MM.1S (cell line): Measurements from ENCODE around the gene RPS21.

ENCODE experiments used
- DNase-seq: peaks from one replicate; pipeline ENCODE4 v3.0.0-alpha.2; 2015
- H2AFZ ChIP-seq: fragments of 300-600 bp; sonication (generic); 2 replicates; pipeline ENCODE4 v1.6.0; 2016; ENCODE audit warnings: antibody characterized with exemption, low read length
- H3F3A ChIP-seq: fragments of 300-600 bp; sonication (generic); 2 replicates; pipeline ENCODE4 v1.6.1; 2016; ENCODE audit warnings: mild to moderate bottlenecking, antibody characterized with exemption, low read length, moderate library complexity, mixed read lengths; ENCODE audit not compliant: insufficient read depth
- H3K27ac ChIP-seq: fragments of 300-600 bp; sonication (generic); 2 replicates; pipeline ENCODE4 v1.5.1; 2016; ENCODE audit warnings: mild to moderate bottlenecking, low read length
- H3K27me3 ChIP-seq: fragments of 300-600 bp; sonication (generic); replicated peaks from 2 replicates; pipeline ENCODE4 v1.6.0; 2016; ENCODE audit warnings: low read length; ENCODE audit not compliant: insufficient read depth
- H3K36me3 ChIP-seq: fragments of 300-600 bp; sonication (generic); replicated peaks from 2 replicates; pipeline ENCODE4 v1.6.1; 2016; ENCODE audit warnings: mild to moderate bottlenecking, low read length, mixed read lengths; ENCODE audit not compliant: insufficient read depth
- H3K4me1 ChIP-seq: fragments of 300-600 bp; sonication (generic); 2 replicates; pipeline ENCODE4 v1.6.1; 2016; ENCODE audit warnings: low read length, mixed read lengths
- H3K4me2 ChIP-seq: fragments of 300-600 bp; sonication (generic); 2 replicates; pipeline ENCODE4 v1.6.0; 2016; ENCODE audit warnings: low read depth, low read length
- H3K4me3 ChIP-seq: fragments of 300-600 bp; sonication (generic); 2 replicates; pipeline ENCODE4 v1.5.1; 2016; ENCODE audit warnings: low read length, mixed read lengths
- H3K79me2 ChIP-seq: fragments of 300-600 bp; sonication (generic); 2 replicates; pipeline ENCODE4 v1.6.1; 2016; ENCODE audit warnings: mixed run types, low read length, mixed read lengths
- H3K9ac ChIP-seq: fragments of 300-600 bp; sonication (generic); 2 replicates; pipeline ENCODE4 v1.6.1; 2016; ENCODE audit warnings: low read length, mixed read lengths
- H3K9me2 ChIP-seq: fragments of 300-600 bp; sonication (generic); replicated peaks from 2 replicates; pipeline ENCODE4 v1.6.1; 2016; ENCODE audit warnings: mild to moderate bottlenecking, low read length, mixed read lengths; ENCODE audit not compliant: insufficient read depth
- H3K9me3 ChIP-seq: fragments of 300-600 bp; sonication (generic); replicated peaks from 2 replicates; pipeline ENCODE4 v1.6.1; 2016; ENCODE audit warnings: mild to moderate bottlenecking, low read length, mixed read lengths; ENCODE audit not compliant: insufficient read depth
- H4K20me1 ChIP-seq: fragments of 300-600 bp; sonication (generic); 2 replicates; pipeline ENCODE4 v1.6.1; 2016; ENCODE audit warnings: mild to moderate bottlenecking, low read length, moderate library complexity, mixed read lengths; ENCODE audit not compliant: insufficient read depth
- EZH2 ChIP-seq: fragments of 300-600 bp; sonication (generic); optimal IDR thresholded peaks from 2 replicates; pipeline ENCODE3; 2017; ENCODE audit warnings: low read depth, mild to moderate bottlenecking, antibody characterized with exemption, low read length, mixed read lengths
- EZH2phosphoT487 ChIP-seq: fragments of 300-600 bp; sonication (generic); IDR thresholded peaks from 2 replicates; pipeline ENCODE4 v1.6.1; 2018; ENCODE audit warnings: antibody characterized with exemption, low read length
- TF ChIP-seq, protein P1 (sequence below): fragments of 300-600 bp; sonication (generic); IDR thresholded peaks from 2 replicates; pipeline ENCODE4 v1.5.1; 2016; ENCODE audit warnings: antibody characterized with exemption, low read length, mixed read lengths

Gene RPS21

DNA sequence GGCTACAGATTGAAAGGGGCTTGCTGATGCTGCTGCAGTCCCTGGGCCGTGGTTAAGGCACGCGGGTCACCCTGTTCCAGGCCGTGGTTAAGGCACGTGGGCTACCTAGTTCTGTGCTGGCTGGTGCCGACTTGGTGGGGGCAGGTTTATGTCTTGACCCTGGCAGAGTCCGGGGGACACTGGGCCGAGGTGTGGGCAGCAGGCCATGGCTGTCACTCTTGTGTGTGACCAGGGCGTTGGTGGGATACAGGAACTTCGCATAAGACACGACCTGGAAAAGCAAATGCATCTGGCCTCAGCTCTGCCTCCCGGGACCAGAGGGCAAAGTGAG, 6.4 kb downstream of the RPS21 start:
- H3K79me2 ChIP-seq, result peaks cover 15% of the 10 kb centered on the region
- peaks cover 11% of the 10 kb centered on the region for H3K36me3 ChIP-seq
- H3K27ac ChIP-seq, result no peak overlapping the region
- no peak overlapping the region for H3K9ac ChIP-seq
- H4K20me1 ChIP-seq, result no peaks in the 10 kb centered on the region
- peaks cover 18% of the 10 kb centered on the region for H3F3A ChIP-seq
- peaks cover 7% of the 10 kb centered on the region for H3K4me1 ChIP-seq
- H3K4me2 ChIP-seq, result no peak overlapping the region
- H3K27me3 ChIP-seq, result no peaks in the 10 kb centered on the region
- H3K9me3 ChIP-seq, result no peaks in the 10 kb centered on the region
- H3K9me2 ChIP-seq, result no peaks in the 10 kb centered on the region
- DNase-seq, result no peak
- no peak for TF ChIP-seq EZH2phosphoT487
- TF ChIP-seq EZH2, result no peak
- TF ChIP-seq, protein P1, sequence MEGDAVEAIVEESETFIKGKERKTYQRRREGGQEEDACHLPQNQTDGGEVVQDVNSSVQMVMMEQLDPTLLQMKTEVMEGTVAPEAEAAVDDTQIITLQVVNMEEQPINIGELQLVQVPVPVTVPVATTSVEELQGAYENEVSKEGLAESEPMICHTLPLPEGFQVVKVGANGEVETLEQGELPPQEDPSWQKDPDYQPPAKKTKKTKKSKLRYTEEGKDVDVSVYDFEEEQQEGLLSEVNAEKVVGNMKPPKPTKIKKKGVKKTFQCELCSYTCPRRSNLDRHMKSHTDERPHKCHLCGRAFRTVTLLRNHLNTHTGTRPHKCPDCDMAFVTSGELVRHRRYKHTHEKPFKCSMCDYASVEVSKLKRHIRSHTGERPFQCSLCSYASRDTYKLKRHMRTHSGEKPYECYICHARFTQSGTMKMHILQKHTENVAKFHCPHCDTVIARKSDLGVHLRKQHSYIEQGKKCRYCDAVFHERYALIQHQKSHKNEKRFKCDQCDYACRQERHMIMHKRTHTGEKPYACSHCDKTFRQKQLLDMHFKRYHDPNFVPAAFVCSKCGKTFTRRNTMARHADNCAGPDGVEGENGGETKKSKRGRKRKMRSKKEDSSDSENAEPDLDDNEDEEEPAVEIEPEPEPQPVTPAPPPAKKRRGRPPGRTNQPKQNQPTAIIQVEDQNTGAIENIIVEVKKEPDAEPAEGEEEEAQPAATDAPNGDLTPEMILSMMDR, result no peak
- no peak overlapping the region for H3K4me3 ChIP-seq
- H2AFZ ChIP-seq, result no peak overlapping the region

DNA sequence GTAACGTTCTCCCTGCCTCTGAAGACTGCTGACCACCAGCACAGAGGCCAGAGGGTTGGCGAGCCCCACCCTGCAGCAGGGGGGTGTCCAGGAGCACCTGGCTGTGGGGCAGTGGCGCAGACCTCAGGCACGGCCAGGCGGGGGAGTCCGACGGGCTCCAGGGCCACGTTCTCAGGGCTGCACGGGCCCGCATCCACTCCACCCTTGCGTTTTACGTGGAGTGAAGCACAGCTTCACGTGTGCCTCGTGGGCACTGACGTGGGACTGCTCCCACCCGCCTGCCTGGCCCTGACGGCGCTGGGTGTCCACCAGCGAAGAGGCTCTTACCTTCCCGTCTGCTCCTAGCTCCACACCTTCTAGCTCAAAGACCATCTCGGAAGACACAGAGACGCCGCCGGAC, 6.9 kb downstream of the RPS21 start:
- DNase-seq, result no peak
- Histone ChIP-seq H3K36me3 (peaks cover 6% of the 10 kb centered on the region; the same call in 1 of the 2 replicates), H3K9me3 (no peaks in the 10 kb centered on the region), H2AFZ (no peak overlapping the region), H3K4me1 (0 out of 2 replicates have a peak, but pooled peaks cover 1% of the 10 kb centered on the region), H3K9ac (no peak overlapping the region), H3F3A (peaks cover 13% of the 10 kb centered on the region), H3K4me3 (no peak overlapping the region), H3K27ac (no peak overlapping the region), H3K27me3 (no peaks in the 10 kb centered on the region), H3K79me2 (peaks cover 10% of the 10 kb centered on the region), H3K4me2 (no peak overlapping the region), H4K20me1 (no peaks in the 10 kb centered on the region), H3K9me2 (no peaks in the 10 kb centered on the region)
- TF ChIP-seq EZH2 (no peak), EZH2phosphoT487 (no peak)
- TF ChIP-seq, protein P1, result no peak

DNA sequence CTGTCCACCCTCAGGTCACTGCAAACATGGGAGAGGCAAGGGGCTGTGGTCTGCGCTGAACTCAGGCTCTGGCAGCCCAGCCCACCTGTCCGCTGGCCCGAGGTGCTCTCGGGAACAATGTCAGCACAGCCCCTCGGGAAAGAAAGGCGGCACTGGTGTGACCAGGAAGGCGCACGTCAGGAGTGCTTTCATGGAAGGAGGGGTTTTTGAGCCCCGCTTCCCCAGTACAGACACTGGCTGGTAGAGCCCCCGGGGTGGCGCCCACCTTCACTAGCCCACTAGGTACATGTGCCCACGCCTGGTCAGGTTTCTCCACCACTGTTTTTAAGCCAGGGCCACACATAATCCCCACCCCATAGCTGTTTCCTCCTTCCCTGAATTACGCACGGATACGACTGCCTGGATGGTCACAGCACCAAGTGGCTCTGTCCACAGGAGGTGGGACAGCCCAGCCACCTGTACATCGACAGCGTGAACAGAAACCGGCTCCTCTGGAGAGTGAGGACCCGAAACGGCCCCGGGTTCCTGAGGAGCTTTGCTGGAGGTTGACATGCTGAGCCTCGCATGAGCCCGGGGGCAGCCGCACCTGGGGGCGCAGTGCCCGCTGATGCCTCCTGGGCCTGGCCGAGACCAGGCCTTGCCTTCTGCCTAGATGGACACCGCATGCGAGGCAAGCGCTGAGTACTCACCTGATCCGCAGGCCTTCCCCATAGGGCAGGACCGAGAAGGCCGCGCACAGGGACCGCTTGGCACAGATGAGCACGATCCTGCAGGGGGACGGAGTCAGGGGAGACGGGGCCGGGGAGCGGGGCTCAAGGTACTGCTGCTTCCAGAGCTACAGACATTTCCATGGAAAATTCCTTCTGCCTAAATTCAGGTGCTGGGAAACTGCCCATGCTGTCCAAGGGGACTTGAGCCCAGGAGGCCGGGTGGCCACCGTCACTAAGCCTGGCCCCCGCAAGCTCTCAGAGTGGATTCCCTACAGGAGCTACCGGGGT, 7.6 kb downstream of the RPS21 start:
- Histone ChIP-seq H3K79me2 (peaks cover 3% of the 10 kb centered on the region), H3K4me2 (no peak overlapping the region), H3K36me3 (no peaks in the 10 kb centered on the region), H3K9ac (no peak overlapping the region), H3F3A (peaks cover 7% of the 10 kb centered on the region; the same call in 1 of the 2 replicates), H4K20me1 (no peaks in the 10 kb centered on the region), H2AFZ (no peak overlapping the region), H3K27ac (no peak overlapping the region), H3K9me2 (no peaks in the 10 kb centered on the region), H3K27me3 (no peaks in the 10 kb centered on the region), H3K9me3 (no peaks in the 10 kb centered on the region), H3K4me1 (no peaks in the 10 kb centered on the region), H3K4me3 (no peak overlapping the region)
- DNase-seq, result no peak
- TF ChIP-seq, protein P1, result no peak
- TF ChIP-seq EZH2, result no peak
- no peak for TF ChIP-seq EZH2phosphoT487
